GM23338 (cell line): ENCODE data around the gene ENOX1. TPM values are rescaled to one million over a fixed set of nuclear protein-coding genes. Genes with fewer than 3 reads are reported as not detected.

Experiments used
- ATAC-seq: fragments of 200-7000 bp; cut with Tn5 transposase; 3 replicates; pipeline ENCODE4 v1.9.1; 2020
- DNase-seq: peaks from one replicate; pipeline ENCODE4 v3.0.0-alpha.2; 2015; ENCODE audit warnings: low spot score
- H2AFZ ChIP-seq: fragments of 200-600 bp; sonication (generic); 2 replicates; pipeline ENCODE4 v1.8.0; 2016; ENCODE audit warnings: antibody characterized with exemption, mild to moderate bottlenecking, moderate library complexity
- H3F3A ChIP-seq: fragments of 200-600 bp; sonication (generic); replicated peaks from 2 replicates; pipeline ENCODE4 v1.8.0; 2017; ENCODE audit warnings: antibody characterized with exemption, mixed run types, low read depth
- H3K27ac ChIP-seq: fragments of 200-600 bp; sonication (generic); 2 replicates; pipeline ENCODE4 v1.6.1; 2016; ENCODE audit warnings: low read depth
- H3K27me3 ChIP-seq: fragments of 200-600 bp; sonication (generic); 2 replicates; pipeline ENCODE4 v1.8.0; 2016; ENCODE audit warnings: mild to moderate bottlenecking, mixed run types, moderate library complexity; ENCODE audit not compliant: insufficient read depth
- H3K36me3 ChIP-seq: fragments of 200-600 bp; sonication (generic); 2 replicates; pipeline ENCODE4 v1.8.0; 2016; ENCODE audit warnings: mild to moderate bottlenecking; ENCODE audit not compliant: insufficient read depth
- H3K4me1 ChIP-seq: fragments of 200-600 bp; sonication (generic); 2 replicates; pipeline ENCODE4 v1.8.0; 2016; ENCODE audit warnings: mild to moderate bottlenecking, moderate library complexity; ENCODE audit not compliant: insufficient read depth
- H3K4me2 ChIP-seq: fragments of 200-600 bp; sonication (generic); 2 replicates; pipeline ENCODE4 v1.7.1; 2017; ENCODE audit warnings: mixed run types
- H3K4me3 ChIP-seq: fragments of 200-600 bp; sonication (generic); 2 replicates; pipeline ENCODE4 v1.6.1; 2016; ENCODE audit warnings: mixed run types
- H3K79me2 ChIP-seq: fragments of 200-600 bp; sonication (generic); replicated peaks from 2 replicates; pipeline ENCODE4 v1.8.0; 2017; ENCODE audit warnings: mild to moderate bottlenecking; ENCODE audit not compliant: insufficient read depth
- H3K9me2 ChIP-seq: fragments of 200-600 bp; sonication (generic); 2 replicates; pipeline ENCODE4 v1.8.0; 2017; ENCODE audit not compliant: insufficient read depth
- H4K20me1 ChIP-seq: fragments of 200-600 bp; sonication (generic); replicated peaks from 2 replicates; pipeline ENCODE4 v1.8.0; 2017; ENCODE audit warnings: mild to moderate bottlenecking; ENCODE audit not compliant: insufficient read depth
- H3K27ac Mint-ChIP-seq: 2 replicates; pipeline ENCODE4 v1.8.0; 2020; ENCODE audit warnings: inconsistent platforms, mild to moderate bottlenecking, moderate library complexity, mixed read lengths
- H3K27me3 Mint-ChIP-seq: 3 replicates; pipeline ENCODE4 v1.8.0; 2022; ENCODE audit warnings: low read depth, mild to moderate bottlenecking, moderate library complexity, mixed read lengths, inconsistent platforms; ENCODE audit not compliant: insufficient read depth, poor library complexity
- H3K36me3 Mint-ChIP-seq: 3 replicates; pipeline ENCODE4 v1.8.0; 2021; ENCODE audit warnings: low read depth, mild to moderate bottlenecking, inconsistent platforms, moderate library complexity, mixed read lengths
- H3K4me1 Mint-ChIP-seq: 3 replicates; pipeline ENCODE4 v1.8.0; 2020; ENCODE audit warnings: mild to moderate bottlenecking, inconsistent platforms, mixed read lengths
- H3K4me3 Mint-ChIP-seq: 3 replicates; pipeline ENCODE4 v1.8.0; 2021; ENCODE audit warnings: moderate library complexity, mild to moderate bottlenecking, inconsistent platforms, mixed read lengths
- H3K9me3 Mint-ChIP-seq: 3 replicates; pipeline ENCODE4 v1.8.0; 2020; ENCODE audit warnings: moderate library complexity, mild to moderate bottlenecking, inconsistent platforms, mixed read lengths
- CREB1 ChIP-seq: fragments of 250-450 bp; sonication (Bioruptor Pico); IDR thresholded peaks from 2 replicates; pipeline ENCODE4 v1.5.0; 2020; ENCODE audit warnings: low read depth, mild to moderate bottlenecking, moderate library complexity
- ETS1 ChIP-seq: IDR thresholded peaks from 2 replicates; pipeline ENCODE4 v1.6.1; 2016; ENCODE audit warnings: antibody characterized with exemption
- EZH2phosphoT487 ChIP-seq: fragments of 200-600 bp; sonication (generic); IDR thresholded peaks from one replicate; pipeline ENCODE4 v1.8.1; 2018; ENCODE audit warnings: antibody characterized with exemption; ENCODE audit not compliant: unreplicated experiment
- JUNB ChIP-seq: IDR thresholded peaks from one replicate; pipeline ENCODE4 v1.6.1; 2016; ENCODE audit warnings: antibody characterized with exemption; ENCODE audit not compliant: unreplicated experiment
- NANOG ChIP-seq: IDR thresholded peaks from 2 replicates; pipeline ENCODE4 v1.6.1; 2016; ENCODE audit warnings: antibody characterized with exemption, borderline replicate concordance
- STAT1 ChIP-seq: IDR thresholded peaks from one replicate; pipeline ENCODE4 v1.6.1; 2016; ENCODE audit warnings: antibody characterized with exemption; ENCODE audit not compliant: unreplicated experiment
- ZNF331 ChIP-seq: fragments of 250-450 bp; sonication (Bioruptor Pico); IDR thresholded peaks from 2 replicates; pipeline ENCODE4 v1.5.0; 2020; ENCODE audit warnings: low read depth, mild to moderate bottlenecking, moderate library complexity
- ZNF462 ChIP-seq: fragments of 250-450 bp; sonication (Bioruptor Pico); IDR thresholded peaks from 2 replicates; pipeline ENCODE4 v1.5.0; 2020; ENCODE audit warnings: mild to moderate bottlenecking, moderate library complexity
- polyA plus RNA-seq: library from polyadenylated mRNA; unstranded; fragments of >200 nt; fragmentation: Nextera tagmentation; extraction: Ambion mirVana; gene quantifications from 2 replicates; pipeline ENCODE4 v1.2.1, GENCODE V29; 2016
- total RNA-seq: library from RNA; depleted of rRNA; stranded (reverse); fragments of >200 nt; shearing (Covaris generic); gene quantifications from 2 replicates; pipeline ENCODE4 v1.2.3, GENCODE V29; 2014

ENOX1 gene
- total and polyA plus RNA-seq, 2 experiments from 2014 or later, result 0.66 to 0.81 TPM

- TF ChIP-seq ETS1, result no peak
- no peak for TF ChIP-seq ZNF331 (CRISPR knock-in tag)
- TF ChIP-seq STAT1, result no peak
- TF ChIP-seq ZNF462 (CRISPR knock-in tag), result no peak
- no peak for TF ChIP-seq JUNB
- TF ChIP-seq EZH2phosphoT487, result no peak
Measured at GRCh38 chr13:43269037-43269481, 517.7 kb downstream of the ENOX1 start (continued).

- Histone ChIP-seq H2AFZ (0 out of 2 replicates have a peak overlapping the region, but pooled peaks have one; percentile 35), H3K36me3 (no peaks in the 10 kb centered on the region), H3K27ac (no peak overlapping the region), H3F3A (no peaks in the 10 kb centered on the region), H3K4me3 (no peak overlapping the region), H3K4me2 (no peak overlapping the region), H3K79me2 (no peaks in the 10 kb centered on the region), H3K4me1 (no peaks in the 10 kb centered on the region), H3K9me2 (no peaks in the 10 kb centered on the region), H3K27me3 (no peaks in the 10 kb centered on the region), H4K20me1 (no peaks in the 10 kb centered on the region)
- no peak for DNase-seq
- ATAC-seq, result peak; percentile 38; the same call in 1 of the 3 replicates
- H3K36me3 Mint-ChIP-seq, result no peaks in the 10 kb centered on the region
- no peaks in the 10 kb centered on the region for H3K27me3 Mint-ChIP-seq
- no peak overlapping the region for H3K4me3 Mint-ChIP-seq
- H3K9me3 Mint-ChIP-seq, result no peaks in the 10 kb centered on the region
- 0 out of 2 replicates have a peak overlapping the region, but pooled peaks have one; percentile 11 for H3K27ac Mint-ChIP-seq
- H3K4me1 Mint-ChIP-seq, result peaks cover 29% of the 10 kb centered on the region
- TF ChIP-seq ZNF462 (CRISPR knock-in tag) (no peak), NANOG (no peak), CREB1 (no peak)
Measured at GRCh38 chr13:43268632-43269031, 518.1 kb downstream of the ENOX1 start.
